Uterus (tissue), 4 donors: ENCODE data around the gene SLC27A2. TPM values are rescaled to one million over a fixed set of nuclear protein-coding genes. Genes with fewer than 3 reads are reported as not detected.

ENCODE experiments used
- DNase-seq, 2 donors: peaks; one replicate each; pipeline ENCODE4 v3.0.0-alpha.2; 2019 to 2020
- H3K27ac ChIP-seq, 2 donors: fragments of 200-600 bp; sonication (generic); 1 replicate in 1 of 2; 2 replicates in 1 of 2; pipeline ENCODE4 v1.5.1; 2016 to 2018
- H3K27me3 ChIP-seq, 2 donors: fragments of 200-600 bp; sonication (generic); one replicate each; pipeline ENCODE4 v1.5.1; 2018 to 2019; ENCODE audit warnings: control low read depth in 1 of 2
- H3K36me3 ChIP-seq, 2 donors: fragments of 200-600 bp; sonication (generic); one replicate each; pipeline ENCODE4 v1.5.1; 2019; ENCODE audit warnings: control low read depth in 1 of 2
- H3K4me1 ChIP-seq, 2 donors: fragments of 200-600 bp; sonication (generic); one replicate each; pipeline ENCODE4 v1.5.1; 2018 to 2019; ENCODE audit warnings: control low read depth in 1 of 2
- H3K4me3 ChIP-seq, 2 donors: fragments of 200-600 bp; sonication (generic); 1 replicate in 1 of 2; 2 replicates in 1 of 2; pipeline ENCODE4 v1.5.1; 2018 to 2019; ENCODE audit warnings: mild to moderate bottlenecking in 1 of 2
- H3K9me3 ChIP-seq, 2 donors: fragments of 200-600 bp; sonication (generic); one replicate each; pipeline ENCODE4 v1.5.1; 2019; ENCODE audit warnings: control low read depth in 1 of 2
- POLR2A ChIP-seq, 2 donors: fragments of 450-650 bp; IDR thresholded peaks; one replicate each; pipeline ENCODE4 v1.6.1; 2016; ENCODE audit warnings: antibody characterized with exemption in 2 of 2, mild to moderate bottlenecking in 1 of 2, moderate library complexity in 1 of 2
- intact Hi-C: fragments of 100-400 bp; cut with DNase I; formaldehyde crosslinking; loops from one replicate; pipeline ENCODE4 v1.15.1; 2023; ENCODE audit warnings: low total_unique reads
- total RNA-seq, 4 donors: library from RNA; depleted of rRNA in 3 of 4; stranded (reverse); fragments of >200 nt in 3 of 4; gene quantifications; one replicate each; pipeline versions ENCODE4 v1.1.0 to v1.2.4, GENCODE V29; 2014 to 2023
- TF ChIP-seq, protein P1 (sequence below), 4 experiments: fragments of 200-600 bp in 2 of 4; fragments of 450-650 bp in 2 of 4; sonication (generic) in 2 of 4; IDR thresholded peaks; one replicate each; pipeline ENCODE4 v1.5.1; 2016 to 2019; ENCODE audit warnings: antibody characterized with exemption in 4 of 4, mild to moderate bottlenecking in 2 of 4, moderate library complexity in 1 of 4
- donor health status: DM: yes; HTN: yes; CAD: no.

SLC27A2 gene
- total RNA-seq, 4 donors from 2014 or later: 0.27 to 1.7 TPM; not detected in 2

GRCh38 chr15:50137893-50138292, 44.1 kb upstream of the SLC27A2 start:
- Histone ChIP-seq H3K27me3 (no peaks in the 10 kb centered on the region), H3K4me1 (no peaks in the 10 kb centered on the region), H3K4me3 (no peak overlapping the region), H3K27ac (no peak overlapping the region), H3K9me3 (no peaks in the 10 kb centered on the region), H3K36me3 (no peaks in the 10 kb centered on the region)
- no peak for TF ChIP-seq POLR2A (IDR thresholded peaks at IDR 0.05)
- TF ChIP-seq, protein P1, sequence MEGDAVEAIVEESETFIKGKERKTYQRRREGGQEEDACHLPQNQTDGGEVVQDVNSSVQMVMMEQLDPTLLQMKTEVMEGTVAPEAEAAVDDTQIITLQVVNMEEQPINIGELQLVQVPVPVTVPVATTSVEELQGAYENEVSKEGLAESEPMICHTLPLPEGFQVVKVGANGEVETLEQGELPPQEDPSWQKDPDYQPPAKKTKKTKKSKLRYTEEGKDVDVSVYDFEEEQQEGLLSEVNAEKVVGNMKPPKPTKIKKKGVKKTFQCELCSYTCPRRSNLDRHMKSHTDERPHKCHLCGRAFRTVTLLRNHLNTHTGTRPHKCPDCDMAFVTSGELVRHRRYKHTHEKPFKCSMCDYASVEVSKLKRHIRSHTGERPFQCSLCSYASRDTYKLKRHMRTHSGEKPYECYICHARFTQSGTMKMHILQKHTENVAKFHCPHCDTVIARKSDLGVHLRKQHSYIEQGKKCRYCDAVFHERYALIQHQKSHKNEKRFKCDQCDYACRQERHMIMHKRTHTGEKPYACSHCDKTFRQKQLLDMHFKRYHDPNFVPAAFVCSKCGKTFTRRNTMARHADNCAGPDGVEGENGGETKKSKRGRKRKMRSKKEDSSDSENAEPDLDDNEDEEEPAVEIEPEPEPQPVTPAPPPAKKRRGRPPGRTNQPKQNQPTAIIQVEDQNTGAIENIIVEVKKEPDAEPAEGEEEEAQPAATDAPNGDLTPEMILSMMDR (IDR thresholded peaks at IDR 0.05): no peak
- intact Hi-C loops: no loop called here
- DNase-seq: no peak

DNA sequence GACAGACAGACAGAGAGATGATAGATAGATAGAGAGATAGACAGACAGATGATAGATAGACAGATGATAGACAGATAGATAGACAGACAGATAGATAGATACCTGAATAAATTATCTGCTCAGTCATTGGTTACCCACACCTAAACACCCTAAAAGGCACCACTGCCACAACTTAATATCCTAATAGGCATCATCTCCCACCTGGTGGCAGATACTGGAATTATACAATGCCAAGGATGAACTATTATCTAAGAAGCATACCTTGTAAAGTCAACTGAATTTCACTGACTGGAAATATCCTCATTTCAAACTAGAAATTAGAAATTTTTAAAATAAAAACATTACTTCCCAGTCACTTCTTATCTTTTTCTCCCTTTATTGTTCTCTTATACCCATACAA, 43.6 kb upstream of the SLC27A2 start:
- TF ChIP-seq, protein P1 (IDR thresholded peaks at IDR 0.05): peak in 2 of 4 experiments; percentile 6 to 12
- no peak for TF ChIP-seq POLR2A (IDR thresholded peaks at IDR 0.05)
- Histone ChIP-seq H3K9me3 (no peaks in the 10 kb centered on the region), H3K4me1 (no peaks in the 10 kb centered on the region), H3K27ac (no peak overlapping the region), H3K4me3 (no peak overlapping the region), H3K27me3 (no peaks in the 10 kb centered on the region), H3K36me3 (no peaks in the 10 kb centered on the region)
- intact Hi-C loops: no loop called here
- DNase-seq: no peak

DNA sequence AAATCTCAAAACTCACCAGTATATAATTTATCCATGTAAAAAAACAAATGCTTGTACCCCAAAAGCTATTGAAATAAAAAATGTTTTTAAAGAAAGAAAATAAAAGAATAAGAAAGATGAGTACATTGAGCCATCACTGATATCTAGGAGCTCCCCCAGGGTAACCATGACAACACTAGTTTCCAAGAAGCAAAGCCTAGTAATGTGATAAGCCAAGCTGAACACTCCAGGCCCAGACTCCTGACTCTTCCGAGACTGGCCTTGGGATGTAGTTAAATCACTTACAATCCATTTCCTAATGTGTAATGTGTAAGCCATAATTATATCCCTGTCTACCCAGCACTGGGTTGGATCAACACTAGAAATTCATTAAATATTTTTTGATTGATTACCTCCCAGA, 41.9 kb upstream of the SLC27A2 start:
- no peaks in the 10 kb centered on the region for H3K27me3 ChIP-seq
- H3K4me3 ChIP-seq: no peak overlapping the region
- H3K36me3 ChIP-seq: no peaks in the 10 kb centered on the region
- peaks cover 0 to 2% of the 10 kb centered on the region in 2 donors for H3K4me1 ChIP-seq
- no peak overlapping the region for H3K27ac ChIP-seq
- H3K9me3 ChIP-seq: no peaks in the 10 kb centered on the region
- intact Hi-C loops: no loop called here
- TF ChIP-seq, protein P1 (IDR thresholded peaks at IDR 0.05): no peak
- no peak for TF ChIP-seq POLR2A (IDR thresholded peaks at IDR 0.05)
- DNase-seq: no peak

- Histone ChIP-seq H3K4me3 (no peak overlapping the region), H3K9me3 (no peaks in the 10 kb centered on the region), H3K4me1 (peaks cover 0 to 4% of the 10 kb centered on the region in 2 donors), H3K27me3 (no peaks in the 10 kb centered on the region), H3K27ac (no peak overlapping the region), H3K36me3 (no peaks in the 10 kb centered on the region)
- intact Hi-C loops: no loop called here
- TF ChIP-seq, protein P1 (IDR thresholded peaks at IDR 0.05): no peak
- TF ChIP-seq POLR2A (IDR thresholded peaks at IDR 0.05): no peak
- no peak for DNase-seq
These were observed 41.0 kb upstream of the SLC27A2 start for GRCh38 chr15:50140983-50141382.

DNA sequence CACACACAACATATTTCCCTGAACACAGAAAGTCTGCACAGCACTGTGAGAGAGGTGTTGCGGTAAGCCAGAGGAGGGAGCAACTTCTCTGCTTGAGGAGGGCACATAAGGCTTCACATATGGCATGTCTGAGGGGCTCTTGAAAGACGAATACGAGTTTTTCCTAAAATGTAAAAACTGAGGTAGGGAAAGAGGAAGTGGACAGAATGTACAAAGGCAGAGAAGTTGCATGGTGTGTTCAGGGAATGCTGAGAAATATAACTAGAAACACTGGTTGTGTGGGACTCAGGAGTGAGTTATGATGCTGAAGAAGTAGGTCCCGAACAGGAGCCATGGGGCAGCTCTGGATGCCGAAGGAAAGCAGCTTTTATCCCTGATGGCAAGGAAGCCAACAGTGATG, 40.1 kb upstream of the SLC27A2 start:
- no peaks in the 10 kb centered on the region for H3K36me3 ChIP-seq
- H3K27ac ChIP-seq: no peak overlapping the region
- intact Hi-C loops: no loop called here
- TF ChIP-seq, protein P1 (IDR thresholded peaks at IDR 0.05): no peak
- TF ChIP-seq POLR2A (IDR thresholded peaks at IDR 0.05): no peak
- peaks cover 0 to 4% of the 10 kb centered on the region in 2 donors for H3K4me1 ChIP-seq
- no peaks in the 10 kb centered on the region for H3K9me3 ChIP-seq
- DNase-seq: no peak
- no peaks in the 10 kb centered on the region for H3K27me3 ChIP-seq
- H3K4me3 ChIP-seq: no peak overlapping the region
